ENCODE results near the gene HECTD4. TPM values are rescaled to one million over a fixed set of nuclear protein-coding genes. Genes with fewer than 3 reads are reported as not detected.
"Not testable (repeated sequence)": the region's sequence is repeated elsewhere in the genome, so short reads cannot be mapped to it uniquely, and the experiment has no call there.

Gene HECTD4
- total and polyA plus RNA-seq, 4 donors, result 4.3 to 80.1 (median 25.5) TPM

- Histone ChIP-seq H3K36me3 (ENCODE audit: control insufficient read depth in 4 of 4, insufficient read depth in 3 of 4, low read depth in 1 of 4, low read length in 3 of 4) (no peaks in the 10 kb centered on the region), H3K9me3 (ENCODE audit: control insufficient read depth in 4 of 4, low read length in 3 of 4) (no peaks in the 10 kb centered on the region), H3K9ac (ENCODE audit: low read depth in 1 of 2, low read length in 2 of 2) (peak overlapping the region; percentile 77 to 91), H3K4me3 (ENCODE audit: low read depth in 1 of 3, low read length in 3 of 3) (peak overlapping the region; percentile 97 to 99 (median 99)), H3K4me1 (ENCODE audit: control insufficient read depth in 4 of 4, insufficient read depth in 4 of 4, low read length in 3 of 4) (peaks cover 7 to 57% (median 45%) of the 10 kb centered on the region in 4 donors), H3K27ac (ENCODE audit: low read depth in 1 of 2, low read length in 2 of 2) (peak overlapping the region; percentile 95 to 100), H3K27me3 (ENCODE audit: control insufficient read depth in 4 of 4, insufficient read depth in 4 of 4, low read length in 3 of 4) (no peaks in the 10 kb centered on the region)
- no peak for TF ChIP-seq MAX (IDR thresholded peaks at IDR 0.05)
- TF ChIP-seq GABPA (IDR thresholded peaks at IDR 0.05 in 1 of 2, conservative IDR thresholded peaks at IDR 0.05 in 1 of 2), result peak in 1 of 2 donors; percentile 0
- DNase-seq (ENCODE audit: low spot score), result peak; percentile 58
- WGBS, result 2% methylated on average over 18 of the region's 18 CpGs
Measured at GRCh38 chr12:112418273-112418607, 36.0 kb upstream of the HECTD4 start.

- not testable (repeated sequence) for H3K27me3 ChIP-seq (ENCODE audit: control insufficient read depth in 4 of 4, insufficient read depth in 4 of 4, low read length in 3 of 4); H3K4me3 ChIP-seq (ENCODE audit: low read depth in 1 of 3, low read length in 3 of 3); H3K9ac ChIP-seq (ENCODE audit: low read depth in 1 of 2, low read length in 2 of 2); H3K27ac ChIP-seq (ENCODE audit: low read depth in 1 of 2, low read length in 2 of 2); H3K36me3 ChIP-seq (ENCODE audit: control insufficient read depth in 4 of 4, insufficient read depth in 3 of 4, low read depth in 1 of 4, low read length in 3 of 4); DNase-seq (ENCODE audit: low spot score); H3K9me3 ChIP-seq (ENCODE audit: control insufficient read depth in 4 of 4, low read length in 3 of 4)
- H3K4me1 ChIP-seq (ENCODE audit: control insufficient read depth in 4 of 4, insufficient read depth in 4 of 4, low read length in 3 of 4), result peaks cover 1 to 30% (median 22%) of the 10 kb centered on the region in 4 donors
- TF ChIP-seq HNF4A (conservative IDR thresholded peaks at IDR 0.05), result peak in 1 of 2 donors; percentile 16
- WGBS, result 50% methylated on average over 4 of the region's 4 CpGs
Measured at GRCh38 chr12:112415457-112415856, 33.2 kb upstream of the HECTD4 start.

- Histone ChIP-seq H3K36me3 (ENCODE audit: control insufficient read depth in 4 of 4, insufficient read depth in 3 of 4, low read depth in 1 of 4, low read length in 3 of 4) (no peaks in the 10 kb centered on the region), H3K4me3 (ENCODE audit: low read depth in 1 of 3, low read length in 3 of 3) (no peak overlapping the region), H3K9me3 (ENCODE audit: control insufficient read depth in 4 of 4, low read length in 3 of 4) (no peaks in the 10 kb centered on the region), H3K27me3 (ENCODE audit: control insufficient read depth in 4 of 4, insufficient read depth in 4 of 4, low read length in 3 of 4) (no peaks in the 10 kb centered on the region), H3K9ac (ENCODE audit: low read depth in 1 of 2, low read length in 2 of 2) (peak overlapping the region in 1 of 2 donors; percentile 29), H3K4me1 (ENCODE audit: control insufficient read depth in 4 of 4, insufficient read depth in 4 of 4, low read length in 3 of 4) (peaks cover 1 to 20% (median 13%) of the 10 kb centered on the region in 4 donors), H3K27ac (ENCODE audit: low read depth in 1 of 2, low read length in 2 of 2) (peak overlapping the region in 1 of 2 donors; percentile 42)
- TF ChIP-seq HNF4G (IDR thresholded peaks at IDR 0.05) (no peak), JUND (IDR thresholded peaks at IDR 0.05) (no peak), RXRA (IDR thresholded peaks at IDR 0.05) (peak in 1 of 2 donors; percentile 9), REST (IDR thresholded peaks at IDR 0.05) (no peak)
- 23% methylated on average over 2 of the region's 2 CpGs for WGBS
- DNase-seq (ENCODE audit: low spot score), result no peak
Measured at GRCh38 chr12:112413855-112414625, 31.8 kb upstream of the HECTD4 start.

- H3K27ac ChIP-seq (ENCODE audit: low read depth in 1 of 2, low read length in 2 of 2), result no peak overlapping the region
- H3K36me3 ChIP-seq (ENCODE audit: control insufficient read depth in 4 of 4, insufficient read depth in 3 of 4, low read depth in 1 of 4, low read length in 3 of 4), result peaks cover 10 to 34% (median 32%) of the 10 kb centered on the region in 4 donors
- DNase-seq (ENCODE audit: low spot score), result no peak
- no peaks in the 10 kb centered on the region for H3K27me3 ChIP-seq (ENCODE audit: control insufficient read depth in 4 of 4, insufficient read depth in 4 of 4, low read length in 3 of 4)
- no peaks in the 10 kb centered on the region for H3K9me3 ChIP-seq (ENCODE audit: control insufficient read depth in 4 of 4, low read length in 3 of 4)
- 94% methylated on average over 14 of the region's 14 CpGs for WGBS
- TF ChIP-seq HNF4A (conservative IDR thresholded peaks at IDR 0.05) (no peak), FOXA1 (IDR thresholded peaks at IDR 0.05) (no peak)
- peaks cover 2 to 26% (median 20%) of the 10 kb centered on the region in 4 donors for H3K4me1 ChIP-seq (ENCODE audit: control insufficient read depth in 4 of 4, insufficient read depth in 4 of 4, low read length in 3 of 4)
- peak overlapping the region in 1 of 3 donors; percentile 99 for H3K4me3 ChIP-seq (ENCODE audit: low read depth in 1 of 3, low read length in 3 of 3)
- H3K9ac ChIP-seq (ENCODE audit: low read depth in 1 of 2, low read length in 2 of 2), result no peak overlapping the region
Measured at GRCh38 chr12:112409906-112410244, 27.6 kb upstream of the HECTD4 start.

Measured in liver (tissue), 9 donors.